SK-N-SH (cell line): ENCODE data around the gene PHAF1. TPM values are rescaled to one million over a fixed set of nuclear protein-coding genes. Genes with fewer than 3 reads are reported as not detected.
A peak's percentile ranks its signal among the peaks of the same experiment; 100 is the strongest.

Source experiments
- CTCF ChIA-PET: fragments of 300-600, 350-600 bp; formaldehyde crosslinking; extraction: SDS; loops from one replicate; lab custom pipeline; 2021; lab: Yijun Ruan, JAX
- POLR2A ChIA-PET: fragments of 350-600 bp; sonication (Branson Sonifier 250); formaldehyde crosslinking; extraction: SDS; loops from one replicate; lab custom pipeline; 2020; ENCODE audit warnings: antibody characterized with exemption, inconsistent platforms; lab: Yijun Ruan, JAX
- DNase-seq: peaks from one replicate; pipeline ENCODE4 v3.0.0; 2012
- H2AFZ ChIP-seq: fragments of 200-600 bp; sonication (generic); 2 replicates; pipeline ENCODE4 v1.8.1; 2016; ENCODE audit warnings: antibody characterized with exemption, mild to moderate bottlenecking, low read depth
- H3F3A ChIP-seq: fragments of 200-600 bp; sonication (generic); replicated peaks from 2 replicates; pipeline ENCODE3; 2016; ENCODE audit warnings: antibody characterized with exemption, mild to moderate bottlenecking; ENCODE audit not compliant: insufficient read depth
- H3K27ac ChIP-seq, 2 experiments: fragments of 200-500 bp in 1 of 2; fragments of 200-600 bp in 1 of 2; sonication (Bioruptor generic) in 1 of 2; sonication (generic), shearing (Covaris generic) in 1 of 2; 2 replicates each; pipeline versions ENCODE4 v1.5.1 to v1.6.1; 2014 to 2016; ENCODE audit warnings: low read depth in 2 of 2, inconsistent platforms in 1 of 2, low read length in 1 of 2, mild to moderate bottlenecking in 1 of 2, mixed read lengths in 1 of 2
- H3K27me3 ChIP-seq: fragments of 200-600 bp; sonication (generic), shearing (Covaris generic); 2 replicates; pipeline ENCODE4 v1.6.1; 2016; ENCODE audit warnings: mixed run types; ENCODE audit not compliant: insufficient read depth
- H3K36me3 ChIP-seq, 2 experiments: fragments of 200-500 bp in 1 of 2; fragments of 200-600 bp in 1 of 2; sonication (Bioruptor generic) in 1 of 2; sonication (generic) in 1 of 2; replicated peaks in 1 of 2; 2 replicates each; pipeline versions ENCODE3 to v1.5.1; 2014 to 2016; ENCODE audit warnings: low read length in 1 of 2, mild to moderate bottlenecking in 1 of 2; ENCODE audit not compliant: insufficient read depth in 2 of 2, control insufficient read depth in 1 of 2
- H3K4me1 ChIP-seq, 2 experiments: fragments of 200-500 bp in 1 of 2; fragments of 200-600 bp in 1 of 2; sonication (Bioruptor generic) in 1 of 2; sonication (generic), shearing (Covaris generic) in 1 of 2; 2 replicates each; pipeline versions ENCODE4 v1.5.1 to v1.6.1; 2014 to 2016; ENCODE audit warnings: low read depth in 1 of 2, low read length in 1 of 2, mixed run types in 1 of 2; ENCODE audit not compliant: insufficient read depth in 2 of 2, control insufficient read depth in 1 of 2
- H3K4me2 ChIP-seq: fragments of 200-600 bp; sonication (generic), shearing (Covaris generic); 2 replicates; pipeline ENCODE4 v1.6.1; 2017; ENCODE audit warnings: mixed run types
- H3K4me3 ChIP-seq, 2 experiments: fragments of 200-500 bp in 1 of 2; fragments of 200-600 bp in 1 of 2; sonication (Bioruptor generic) in 1 of 2; sonication (generic), shearing (Covaris generic) in 1 of 2; 2 replicates each; pipeline versions ENCODE4 v1.5.1 to v1.8.1; 2014 to 2016; ENCODE audit warnings: low read depth in 2 of 2, inconsistent platforms in 1 of 2, low read length in 1 of 2, mild to moderate bottlenecking in 1 of 2, mixed read lengths in 1 of 2, moderate library complexity in 1 of 2
- H3K79me2 ChIP-seq: fragments of 200-600 bp; sonication (generic); 2 replicates; pipeline ENCODE4 v1.8.1; 2017; ENCODE audit warnings: mild to moderate bottlenecking; ENCODE audit not compliant: insufficient read depth
- H3K9ac ChIP-seq: fragments of 200-600 bp; sonication (generic); 2 replicates; pipeline ENCODE4 v1.6.1; 2017; ENCODE audit warnings: mixed run types
- H3K9me2 ChIP-seq: fragments of 200-600 bp; sonication (generic); 2 replicates; pipeline ENCODE4 v1.6.1; 2017; ENCODE audit warnings: mixed run types
- H3K9me3 ChIP-seq: fragments of 200-600 bp; sonication (generic); 2 replicates; pipeline ENCODE4 v1.6.1; 2017; ENCODE audit warnings: mixed run types, mild to moderate bottlenecking, moderate library complexity
- H4K20me1 ChIP-seq: fragments of 200-600 bp; sonication (generic); 2 replicates; pipeline ENCODE4 v1.6.1; 2017; ENCODE audit warnings: mild to moderate bottlenecking, mixed run types; ENCODE audit not compliant: insufficient read depth
- CHD2 ChIP-seq: fragments of 150-350 bp; IDR thresholded peaks from 2 replicates; pipeline ENCODE4 v1.6.1; 2018; ENCODE audit warnings: low read length; ENCODE audit not compliant: partially characterized antibody
- ELF1 ChIP-seq: IDR thresholded peaks from 2 replicates; pipeline ENCODE4 v1.4.0; 2012
- EP300 ChIP-seq, 2 experiments: IDR thresholded peaks; 2 replicates each; pipeline versions ENCODE4 v1.4.0 to v1.6.1; 2012; ENCODE audit warnings: borderline replicate concordance in 1 of 2, low read depth in 1 of 2, low read length in 1 of 2
- GABPA ChIP-seq: IDR thresholded peaks from 2 replicates; pipeline ENCODE4 v1.4.0; 2012; ENCODE audit warnings: low read depth, mild to moderate bottlenecking
- GATA2 ChIP-seq: sonication (generic); formaldehyde crosslinking; IDR thresholded peaks from 2 replicates; pipeline ENCODE4 v1.5.0; 2020; ENCODE audit warnings: mild to moderate bottlenecking, missing genetic modification reagents
- MAX ChIP-seq: IDR thresholded peaks from 2 replicates; pipeline ENCODE4 v1.4.0; 2012; ENCODE audit warnings: low read depth
- MEF2A ChIP-seq: IDR thresholded peaks from 2 replicates; pipeline ENCODE4 v1.4.0; 2012; ENCODE audit warnings: low read depth, borderline replicate concordance
- MXI1 ChIP-seq: IDR thresholded peaks from 2 replicates; pipeline ENCODE4 v1.6.1; 2012; ENCODE audit warnings: mild to moderate bottlenecking, low read depth, low read length, improper control_type of control experiment
- NFIC ChIP-seq: IDR thresholded peaks from 2 replicates; pipeline ENCODE4 v1.4.0; 2012; ENCODE audit warnings: borderline replicate concordance
- NRF1 ChIP-seq: IDR thresholded peaks from 2 replicates; pipeline ENCODE4 v1.6.1; 2012; ENCODE audit warnings: low read depth, mild to moderate bottlenecking, low read length
- RFX5 ChIP-seq: IDR thresholded peaks from 2 replicates; pipeline ENCODE4 v1.6.1; 2012; ENCODE audit warnings: mild to moderate bottlenecking, improper control_type of control experiment, low read length
- RXRA ChIP-seq: IDR thresholded peaks from 2 replicates; pipeline ENCODE4 v1.4.0; 2012; ENCODE audit warnings: low read depth, mild to moderate bottlenecking, borderline replicate concordance
- SIN3A ChIP-seq: IDR thresholded peaks from 2 replicates; pipeline ENCODE4 v1.6.1; 2012; ENCODE audit warnings: low read depth, mild to moderate bottlenecking, low read length, moderate library complexity, borderline replicate concordance
- TAF1 ChIP-seq: IDR thresholded peaks from 2 replicates; pipeline ENCODE4 v1.6.1; 2012; ENCODE audit warnings: low read depth, mild to moderate bottlenecking, low read length, moderate library complexity, borderline replicate concordance
- TCF12 ChIP-seq: IDR thresholded peaks from 2 replicates; pipeline ENCODE4 v1.4.0; 2012
- TEAD4 ChIP-seq: IDR thresholded peaks from 2 replicates; pipeline ENCODE4 v1.4.0; 2012; ENCODE audit warnings: mild to moderate bottlenecking, borderline replicate concordance; ENCODE audit not compliant: insufficient read depth
- USF1 ChIP-seq: IDR thresholded peaks from 2 replicates; pipeline ENCODE4 v1.4.0; 2012; ENCODE audit warnings: low read depth, borderline replicate concordance
- YY1 ChIP-seq: IDR thresholded peaks from 2 replicates; pipeline ENCODE4 v1.4.0; 2012; ENCODE audit warnings: low read depth, mild to moderate bottlenecking
- polyA plus RNA-seq, 3 experiments: library from polyadenylated mRNA; depleted of rRNA; stranded (reverse); fragments of >200 nt; gene quantifications; 2 replicates each; pipeline ENCODE4 v1.2.3, GENCODE V29; 2012
- TF ChIP-seq, protein P1 (sequence below): IDR thresholded peaks from 2 replicates; pipeline ENCODE4; 2012
- TF ChIP-seq, protein P2 (sequence below): fragments of 150-350 bp; IDR thresholded peaks from 2 replicates; pipeline ENCODE4 v1.6.1; 2016; ENCODE audit warnings: mild to moderate bottlenecking, low read depth, low read length

The PHAF1 gene
- polyA plus RNA-seq, 1 of the 3 experiments (the other 2 are of a cell fraction) = 17.3 TPM

DNA sequence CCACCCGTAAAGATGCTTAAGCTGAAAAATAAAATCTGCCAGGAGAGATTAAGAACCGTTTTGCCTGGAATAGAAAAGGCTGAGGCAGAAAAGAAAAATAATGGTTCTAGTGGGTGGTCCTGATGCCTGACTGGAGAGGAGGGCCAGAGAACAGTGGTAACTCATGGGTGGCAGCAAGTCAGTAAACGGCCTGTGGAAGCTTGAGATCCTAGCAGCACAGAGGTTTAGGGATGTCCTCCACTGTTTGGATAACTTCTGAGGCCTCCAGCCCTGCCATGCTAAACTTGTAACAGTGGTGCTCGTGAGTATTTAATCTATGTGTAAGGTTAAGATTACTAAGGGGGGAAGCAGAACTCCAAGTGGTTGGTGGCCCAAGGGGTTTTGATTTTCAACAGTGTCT is 21.2 kb upstream of the PHAF1 start (continued):
- TF ChIP-seq, protein P1, sequence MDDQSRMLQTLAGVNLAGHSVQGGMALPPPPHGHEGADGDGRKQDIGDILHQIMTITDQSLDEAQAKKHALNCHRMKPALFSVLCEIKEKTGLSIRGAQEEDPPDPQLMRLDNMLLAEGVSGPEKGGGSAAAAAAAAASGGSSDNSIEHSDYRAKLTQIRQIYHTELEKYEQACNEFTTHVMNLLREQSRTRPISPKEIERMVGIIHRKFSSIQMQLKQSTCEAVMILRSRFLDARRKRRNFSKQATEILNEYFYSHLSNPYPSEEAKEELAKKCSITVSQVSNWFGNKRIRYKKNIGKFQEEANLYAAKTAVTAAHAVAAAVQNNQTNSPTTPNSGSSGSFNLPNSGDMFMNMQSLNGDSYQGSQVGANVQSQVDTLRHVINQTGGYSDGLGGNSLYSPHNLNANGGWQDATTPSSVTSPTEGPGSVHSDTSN = no peak
- no peak for TF ChIP-seq EP300 (IDR thresholded peaks at IDR 0.05; ENCODE audit: borderline replicate concordance in 1 of 2, low read depth in 1 of 2, low read length in 1 of 2)
- no peak for TF ChIP-seq GABPA
- TF ChIP-seq MEF2A = no peak
- TF ChIP-seq NFIC = no peak
- no peak for TF ChIP-seq RXRA

DNA sequence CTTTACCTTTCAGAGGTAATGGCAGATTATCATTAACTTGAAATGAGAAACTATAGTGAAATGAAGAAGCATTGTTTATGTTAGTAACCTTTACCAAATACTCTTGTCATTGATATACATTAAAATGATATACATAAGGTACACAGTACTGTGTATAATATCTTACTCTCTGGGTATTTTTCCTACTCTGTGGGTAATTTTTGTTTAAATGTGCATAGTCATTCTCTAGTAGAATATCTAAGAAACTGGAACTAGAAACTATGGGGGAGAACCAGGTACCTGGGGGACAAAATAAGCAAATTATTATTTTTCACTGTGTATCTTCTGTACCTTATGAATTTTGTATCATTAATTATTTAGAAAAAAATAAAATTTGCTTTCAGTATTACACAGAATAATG is 20.6 kb upstream of the PHAF1 start:
- CTCF ChIA-PET = interaction anchor here (2.5 kb wide), 1 partner anchor 12 kb away, joined by 14 read pairs; no protein-coding TSS in a partner anchor
- H3K4me1 ChIP-seq = peaks cover 19 to 34% of the 10 kb centered on the region in 2 experiments
- H3K36me3 ChIP-seq = peaks cover 0 to 35% of the 10 kb centered on the region in 2 experiments
- no peaks in the 10 kb centered on the region for H3K27me3 ChIP-seq
- no peak overlapping the region for H3K9ac ChIP-seq
- DNase-seq = no peak
- H3F3A ChIP-seq = peaks cover 32% of the 10 kb centered on the region
- POLR2A ChIA-PET = no interaction called here
- H2AFZ ChIP-seq = no peak overlapping the region
- peak overlapping the region in 1 of 2 experiments; percentile 70; a peak in 2 of 4 replicates for H3K27ac ChIP-seq
- peaks cover 85% of the 10 kb centered on the region for H3K79me2 ChIP-seq
- H3K9me3 ChIP-seq = no peaks in the 10 kb centered on the region
- no peak overlapping the region for H3K4me3 ChIP-seq
- H3K4me2 ChIP-seq = no peak overlapping the region
- peaks cover 10% of the 10 kb centered on the region; the same call in 1 of the 2 replicates for H4K20me1 ChIP-seq
- H3K9me2 ChIP-seq = no peaks in the 10 kb centered on the region
- TF ChIP-seq TCF12 = no peak
- TF ChIP-seq, protein P2, sequence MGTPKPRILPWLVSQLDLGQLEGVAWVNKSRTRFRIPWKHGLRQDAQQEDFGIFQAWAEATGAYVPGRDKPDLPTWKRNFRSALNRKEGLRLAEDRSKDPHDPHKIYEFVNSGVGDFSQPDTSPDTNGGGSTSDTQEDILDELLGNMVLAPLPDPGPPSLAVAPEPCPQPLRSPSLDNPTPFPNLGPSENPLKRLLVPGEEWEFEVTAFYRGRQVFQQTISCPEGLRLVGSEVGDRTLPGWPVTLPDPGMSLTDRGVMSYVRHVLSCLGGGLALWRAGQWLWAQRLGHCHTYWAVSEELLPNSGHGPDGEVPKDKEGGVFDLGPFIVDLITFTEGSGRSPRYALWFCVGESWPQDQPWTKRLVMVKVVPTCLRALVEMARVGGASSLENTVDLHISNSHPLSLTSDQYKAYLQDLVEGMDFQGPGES = no peak
- no peak for TF ChIP-seq MXI1
- TF ChIP-seq ELF1 = no peak
- no peak for TF ChIP-seq USF1
- no peak for TF ChIP-seq RFX5
- no peak for TF ChIP-seq GATA2 (CRISPR knock-in tag)
- TF ChIP-seq SIN3A = no peak
- TF ChIP-seq GABPA = no peak
- TF ChIP-seq EP300 (IDR thresholded peaks at IDR 0.05; ENCODE audit: borderline replicate concordance in 1 of 2, low read depth in 1 of 2, low read length in 1 of 2) = no peak
- no peak for TF ChIP-seq YY1
- no peak for TF ChIP-seq NRF1
- TF ChIP-seq TEAD4 = no peak
- no peak for TF ChIP-seq MAX
- TF ChIP-seq, protein P1 = no peak
- TF ChIP-seq TAF1 = no peak
- no peak for TF ChIP-seq CHD2
